Thyroid gland (tissue), 4 donors: ENCODE results near the gene LMAN2L.

Source experiments
- CTCF ChIP-seq, 6 experiments: fragments of 200-600 bp in 3 of 6; fragments of 450-650 bp in 3 of 6; sonication (generic) in 3 of 6; IDR thresholded peaks; one replicate each; pipeline ENCODE4 v1.5.1; 2016 to 2019; ENCODE audit warnings: antibody characterized with exemption in 6 of 6, mild to moderate bottlenecking in 2 of 6, inconsistent platforms in 1 of 6, moderate library complexity in 1 of 6
- POLR2A ChIP-seq, 2 donors: fragments of 450-650 bp; IDR thresholded peaks; one replicate each; pipeline ENCODE4 v1.6.1; 2017; ENCODE audit warnings: antibody characterized with exemption in 2 of 2, mild to moderate bottlenecking in 2 of 2, moderate library complexity in 1 of 2

DNA sequence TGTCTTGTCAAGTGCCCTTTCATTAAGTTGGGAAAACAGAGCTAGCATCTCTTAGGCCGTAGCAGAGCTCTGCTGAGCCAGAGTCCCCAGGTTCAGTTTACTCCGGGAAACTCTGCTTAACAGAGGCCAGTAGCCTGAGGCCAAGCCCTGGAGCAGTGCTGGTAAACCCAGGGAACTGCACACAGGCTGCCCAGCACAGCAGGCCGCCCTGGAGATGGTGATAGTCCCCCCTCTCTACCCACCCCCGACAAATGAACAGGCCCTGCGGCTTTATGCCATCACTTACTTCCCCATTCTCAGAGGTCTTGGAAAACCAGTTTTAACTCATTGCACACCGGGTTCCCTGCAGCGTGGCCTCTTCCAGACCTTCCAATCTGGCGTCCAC is 24.4 kb upstream of the LMAN2L start:
- TF ChIP-seq CTCF (IDR thresholded peaks at IDR 0.05): no peak
- no peak for TF ChIP-seq POLR2A (IDR thresholded peaks at IDR 0.05)
